SKM-1 (cell line): ENCODE data around the gene TNP2.

ENCODE experiments used
- DNase-seq: peaks from one replicate; lab custom pipeline; 2025; ENCODE audit not compliant: unreplicated experiment; lab: John Stamatoyannopoulos, UW

TNP2 gene

GRCh38 chr16:11258553-11259492, 10.3 kb downstream of the TNP2 start:
- DNase-seq: no peak

DNA sequence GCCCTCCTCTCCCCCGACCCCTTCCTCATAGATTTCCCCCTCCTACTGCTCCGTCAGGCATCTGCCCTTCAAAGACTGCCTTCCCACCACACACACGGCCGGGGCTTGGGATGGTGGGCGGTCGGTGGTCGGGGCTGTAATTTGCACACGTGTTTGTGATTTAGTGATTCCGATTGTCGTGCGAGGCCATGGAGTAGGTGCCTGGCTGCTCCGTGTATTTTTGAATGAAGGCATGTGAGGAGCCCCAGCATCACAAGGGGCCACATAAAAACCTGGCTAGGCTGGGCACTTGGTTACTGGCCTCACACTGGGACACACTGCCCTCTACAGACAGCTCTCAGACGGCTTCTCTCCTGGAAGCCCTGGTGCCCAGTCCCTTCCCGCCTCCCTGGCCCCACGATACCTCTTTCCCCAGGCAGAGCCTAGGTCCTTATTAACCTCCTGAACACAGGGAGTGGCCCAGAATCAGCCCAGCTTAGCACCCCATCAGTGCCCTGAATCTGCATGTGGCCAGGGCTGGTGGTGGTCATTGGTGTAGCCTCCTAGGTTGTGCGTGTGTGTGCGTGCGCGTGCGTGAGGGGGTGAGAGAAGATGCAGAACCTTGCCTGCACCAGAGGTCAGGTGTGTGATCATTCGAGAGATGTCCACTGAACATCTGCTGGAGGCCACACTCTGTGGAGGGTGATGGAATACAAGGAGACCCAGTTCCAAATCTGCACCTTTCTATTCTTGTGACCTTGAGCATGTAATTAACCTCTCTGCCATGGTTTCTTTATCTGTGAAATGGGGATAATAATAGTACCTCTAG, 11.8 kb downstream of the TNP2 start:
- peak; percentile 40 for DNase-seq

DNA sequence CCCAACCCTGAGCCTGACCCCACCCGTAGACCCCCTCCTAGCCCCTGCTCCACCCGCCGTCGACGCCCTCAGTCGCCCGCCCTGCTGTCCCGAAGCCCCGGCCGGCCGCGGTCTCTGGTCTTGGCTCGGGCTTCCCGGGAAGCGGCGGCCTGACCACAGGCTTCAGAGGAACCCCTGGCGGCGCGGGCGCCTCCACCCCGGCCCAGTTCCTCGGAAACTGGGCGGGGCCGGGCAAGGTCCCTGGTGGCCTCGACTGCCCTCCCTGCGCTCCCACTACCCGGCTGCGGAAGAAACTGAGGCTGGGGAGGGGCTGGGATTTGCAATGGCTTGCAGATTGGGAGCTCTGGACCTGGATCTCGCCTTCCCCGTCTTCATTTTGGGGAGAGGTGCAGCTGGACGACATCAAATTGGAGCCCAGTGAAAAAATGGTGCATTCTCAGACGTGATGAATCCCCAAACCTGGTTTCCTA, 12.4 kb downstream of the TNP2 start:
- DNase-seq: no peak

GRCh38 chr16:11255737-11256660, 13.1 kb downstream of the TNP2 start, which contains the start of gene SOCS1:
Gene SOCS1, minus strand, starts transcription at chr16:11256204. Its CDS starts 726 bp downstream, at chr16:11255478.
- peak; percentile 58 for DNase-seq

- no peak for DNase-seq
Observed at GRCh38 chr16:11254913-11255736, 14.0 kb downstream of the TNP2 start.

DNA sequence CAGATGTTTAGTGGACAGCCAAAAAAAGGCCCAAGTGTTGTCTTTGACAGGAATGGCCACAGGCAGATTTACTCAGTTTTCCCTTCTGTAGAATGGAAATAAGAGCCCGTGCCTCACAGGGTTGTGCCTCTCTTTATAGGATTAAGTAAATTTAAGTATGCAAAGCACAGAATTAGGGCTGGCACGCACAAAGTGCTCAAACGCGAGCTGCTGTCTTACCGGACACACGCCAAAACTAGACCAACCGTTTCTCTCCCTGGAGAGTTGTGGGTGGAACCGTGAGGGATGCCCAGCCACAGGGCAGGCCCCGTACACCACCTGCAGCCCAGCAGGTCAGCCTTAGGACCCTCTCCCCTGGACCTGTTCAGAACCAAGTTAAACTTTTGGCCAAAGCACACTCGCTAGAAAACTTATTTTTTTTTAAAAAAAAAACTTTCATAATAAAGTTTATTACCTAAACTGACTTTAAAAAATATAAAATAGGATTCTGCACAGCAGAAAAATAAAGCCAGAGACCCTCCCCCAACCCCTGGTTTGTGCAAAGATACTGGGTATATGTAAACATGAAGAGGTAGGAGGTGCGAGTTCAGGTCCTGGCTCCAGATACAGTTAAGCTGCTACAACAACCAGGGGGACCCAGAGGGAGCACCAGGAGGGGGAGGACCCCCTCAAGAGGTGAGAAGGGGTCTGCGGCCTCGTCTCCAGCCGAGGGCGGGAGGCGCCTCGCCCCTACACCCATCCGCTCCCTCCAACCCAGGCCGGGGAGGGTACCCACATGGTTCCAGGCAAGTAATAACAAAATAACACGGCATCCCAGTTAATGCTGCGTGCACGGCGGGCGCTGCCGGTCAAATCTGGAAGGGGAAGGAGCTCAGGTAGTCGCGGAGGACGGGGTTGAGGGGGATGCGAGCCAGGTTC, 14.9 kb downstream of the TNP2 start:
- no peak for DNase-seq

DNA sequence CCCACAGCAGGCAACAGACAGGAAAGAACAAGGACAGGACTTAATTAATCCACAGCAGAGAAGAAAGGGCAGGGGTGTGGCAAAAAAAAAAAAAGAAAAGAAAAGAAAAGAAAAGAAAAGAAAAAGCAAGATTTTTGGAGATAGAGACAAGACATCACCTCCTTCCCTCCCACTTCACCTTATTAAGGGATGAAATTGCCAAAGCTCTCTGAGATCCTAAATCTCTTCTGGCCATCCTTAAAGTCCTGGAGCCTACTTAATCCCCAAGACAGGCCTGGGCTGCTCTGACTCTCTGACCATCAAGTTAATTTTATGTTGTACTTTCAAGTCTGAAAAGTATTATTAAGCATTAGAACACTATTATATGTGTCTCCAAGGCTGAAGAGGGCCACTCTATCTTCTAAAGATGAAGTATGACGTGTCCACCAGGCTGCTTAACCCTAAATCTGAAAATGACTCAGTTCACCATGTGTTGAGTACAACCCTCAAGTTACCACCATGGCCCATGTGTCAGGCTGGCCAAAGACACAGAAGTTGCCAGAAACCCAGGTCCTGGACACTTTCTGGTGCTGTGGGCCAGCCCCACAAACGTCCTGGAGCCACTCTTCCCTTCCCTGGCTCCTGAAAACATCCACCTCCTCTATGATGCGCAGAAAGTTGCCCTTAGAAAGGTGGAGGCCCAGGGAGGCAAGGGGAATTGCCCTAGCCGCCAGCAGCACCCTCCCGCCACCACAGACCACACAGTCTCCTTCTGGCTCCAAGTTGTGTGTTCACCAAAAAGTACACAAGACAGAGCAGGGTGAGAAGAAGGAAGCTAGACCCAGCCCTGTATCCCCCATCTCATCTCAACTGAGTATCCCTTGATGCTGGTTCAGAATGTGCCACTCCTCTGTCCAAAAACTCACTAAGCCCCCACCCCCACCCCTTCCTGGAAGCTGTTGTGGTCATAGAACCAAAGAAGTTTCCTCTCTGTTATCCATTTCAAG, 15.8 kb downstream of the TNP2 start:
- DNase-seq: no peak

DNA sequence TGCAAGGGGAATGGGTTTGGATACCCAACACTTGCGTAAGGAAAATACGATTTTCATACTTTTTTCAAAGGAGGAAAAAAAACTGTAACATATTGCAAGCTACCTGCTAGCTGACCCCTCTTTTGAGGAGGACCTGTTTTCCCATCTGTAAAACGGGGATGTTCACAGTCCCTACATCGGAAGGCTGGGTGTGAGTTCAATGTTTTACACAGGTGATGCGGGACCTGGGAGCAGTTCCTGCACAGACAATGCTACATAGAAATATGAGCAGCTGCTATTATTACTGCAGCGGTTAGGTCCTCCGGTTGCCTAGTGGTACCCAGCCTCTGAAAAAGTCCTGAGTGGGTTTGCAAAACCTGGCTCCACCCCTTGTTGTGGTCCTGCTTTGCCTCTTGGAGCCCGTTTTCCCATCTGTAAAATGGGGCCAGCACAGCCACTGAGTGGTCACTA, 16.6 kb downstream of the TNP2 start:
- no peak for DNase-seq

DNA sequence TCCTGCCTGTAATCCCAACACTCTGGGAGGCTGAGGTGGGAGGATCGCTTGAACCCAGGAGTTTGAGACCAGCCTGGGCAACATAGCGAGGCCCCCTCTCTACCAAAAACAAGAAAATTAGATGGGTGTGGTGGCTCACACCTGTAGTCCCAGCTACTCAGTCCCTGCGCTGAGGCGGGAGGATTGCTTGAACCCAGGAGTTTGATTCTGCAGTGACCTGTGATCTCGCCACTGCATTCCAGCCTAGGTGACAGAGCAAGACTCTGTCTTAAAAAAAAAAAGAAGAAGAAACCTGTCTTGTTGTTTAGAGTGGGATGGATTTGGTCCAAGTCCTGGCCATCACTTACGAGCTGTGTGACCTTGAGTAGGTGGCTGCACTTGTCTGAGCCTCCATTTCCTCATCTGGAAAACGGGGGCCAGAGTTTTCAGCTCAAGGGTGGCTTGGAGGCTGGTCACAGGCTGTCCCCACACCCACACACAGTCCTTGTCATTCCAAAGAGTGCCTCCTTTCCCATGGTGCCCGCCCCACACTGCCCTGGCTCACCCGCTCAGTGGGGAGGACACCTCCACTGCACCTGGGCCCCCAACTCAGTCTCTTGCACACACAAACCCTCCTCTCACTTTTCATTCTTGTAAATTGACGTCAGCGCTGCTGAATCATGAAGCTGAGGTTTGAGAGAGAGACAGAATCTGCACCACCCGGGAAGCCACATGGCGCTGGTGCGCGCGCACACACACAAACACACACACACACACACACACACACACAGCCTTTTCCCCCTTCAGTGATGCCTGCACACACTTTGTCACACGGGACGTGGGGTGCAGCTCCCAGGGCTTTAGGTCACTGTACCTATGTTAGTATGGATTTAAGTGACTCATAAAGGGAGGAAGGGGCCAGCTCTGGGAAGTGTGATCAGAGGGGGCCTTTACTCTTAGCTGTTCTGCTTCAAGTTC, 17.3 kb downstream of the TNP2 start:
- no peak for DNase-seq

DNA sequence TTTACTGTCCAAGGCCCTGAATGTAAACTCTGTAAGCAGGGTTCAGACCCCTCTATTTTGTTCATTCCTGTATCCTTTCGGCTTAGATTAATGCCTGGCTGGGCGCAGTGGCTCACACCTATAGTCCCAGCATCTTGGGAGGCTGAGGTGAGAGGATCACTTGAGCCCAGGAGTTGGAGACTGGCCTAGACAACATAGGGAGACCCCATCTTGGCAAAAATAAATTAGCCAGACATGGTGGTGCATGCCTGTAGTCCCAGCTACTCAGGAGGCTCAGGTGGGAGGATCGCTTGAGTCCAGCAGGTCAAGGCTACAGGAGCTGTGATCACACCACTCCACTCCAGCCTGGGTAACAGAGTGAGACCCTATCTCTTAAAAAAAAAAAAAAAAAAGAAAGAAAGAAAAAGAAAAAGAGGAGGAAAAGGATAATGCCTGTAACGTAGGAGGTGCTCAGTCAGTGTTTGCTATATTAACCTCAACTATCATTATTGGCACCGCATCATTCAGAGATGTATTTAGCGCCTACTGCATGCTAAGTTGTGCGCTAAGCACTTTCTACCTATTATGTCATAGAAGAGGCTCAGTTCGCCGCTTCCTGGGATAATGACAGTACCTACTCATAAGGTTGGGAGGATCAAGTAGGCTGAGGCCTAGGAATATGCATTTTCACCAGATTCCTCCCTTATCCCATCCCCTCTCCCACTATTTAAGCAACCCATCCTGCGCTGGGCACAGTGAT, 18.2 kb downstream of the TNP2 start:
- no peak for DNase-seq

DNA sequence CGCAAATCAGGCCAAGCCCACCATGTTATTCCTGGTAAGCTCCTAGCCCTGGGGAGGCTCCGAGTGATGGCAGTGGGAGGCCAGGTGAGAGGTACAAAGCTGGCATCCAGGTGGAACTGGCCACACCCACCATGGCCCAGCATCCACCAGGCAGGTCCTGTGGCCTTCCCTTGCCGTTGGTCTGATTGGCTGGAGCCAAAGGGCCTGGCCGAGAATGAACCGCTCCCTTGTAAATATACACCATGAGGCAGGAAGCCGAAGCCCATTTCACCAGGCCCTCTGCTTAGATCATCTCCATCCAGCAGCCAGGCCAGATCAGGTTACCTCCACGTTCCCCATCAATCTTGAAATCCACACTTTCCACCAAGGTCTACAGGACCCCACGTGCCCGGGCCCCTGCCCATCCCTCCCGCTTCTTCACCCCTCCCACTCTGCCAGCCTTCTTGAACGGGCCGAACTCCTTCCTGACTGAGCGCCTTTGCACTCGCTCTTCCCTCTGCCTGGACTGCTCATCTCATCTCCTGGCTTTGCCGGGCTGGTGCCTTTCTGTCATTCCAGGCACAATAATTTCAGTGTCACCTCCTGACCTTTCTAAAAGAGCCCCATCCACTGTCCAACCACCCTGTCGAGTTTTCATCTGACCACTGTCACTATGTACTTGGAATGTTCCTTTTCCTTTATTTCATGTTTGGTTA, 18.9 kb downstream of the TNP2 start:
- no peak for DNase-seq

GRCh38 chr16:11249233-11250061, 19.7 kb downstream of the TNP2 start:
- no peak for DNase-seq

DNA sequence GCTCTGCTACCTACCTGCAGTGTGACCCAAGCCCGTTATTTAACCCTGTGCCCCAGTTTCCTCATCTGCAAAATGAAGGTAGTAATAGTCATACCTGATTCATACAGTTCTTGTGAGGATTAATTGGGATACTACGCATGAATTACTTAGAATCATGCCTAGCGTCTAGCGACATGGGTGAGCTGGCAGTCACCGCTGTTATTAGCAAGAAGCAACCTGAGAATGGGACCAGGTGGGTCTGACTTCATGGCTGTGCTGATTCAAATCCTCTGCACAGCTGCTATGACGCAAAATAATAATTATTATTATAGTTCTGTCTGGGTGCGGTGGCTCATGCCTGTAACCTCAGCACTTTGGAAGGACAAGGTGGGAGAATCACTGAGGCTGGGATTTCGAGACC, 21.0 kb downstream of the TNP2 start:
- no peak for DNase-seq

- DNase-seq: no peak
Observed at GRCh38 chr16:11245988-11246387, 23.1 kb downstream of the TNP2 start.
